Ureter (tissue), 1 donor: Measurements from ENCODE around the gene CASKIN1. TPM values are rescaled to one million over a fixed set of nuclear protein-coding genes. Genes with fewer than 3 reads are reported as not detected.
A peak's percentile ranks its signal among the peaks of the same experiment; 100 is the strongest.

Experiments used
- DNase-seq: peaks from one replicate; pipeline ENCODE4 v3.0.0-alpha.2; 2020; ENCODE audit warnings: low spot score
- total RNA-seq: library from RNA; stranded (reverse); gene quantifications from one replicate; pipeline ENCODE4 v1.2.4, GENCODE V29; 2023
- donor health status: DM: yes; HTN: yes; CAD: no.

Gene CASKIN1
- total RNA-seq, 1 donor from 2014 or later = 0.05 TPM

DNA sequence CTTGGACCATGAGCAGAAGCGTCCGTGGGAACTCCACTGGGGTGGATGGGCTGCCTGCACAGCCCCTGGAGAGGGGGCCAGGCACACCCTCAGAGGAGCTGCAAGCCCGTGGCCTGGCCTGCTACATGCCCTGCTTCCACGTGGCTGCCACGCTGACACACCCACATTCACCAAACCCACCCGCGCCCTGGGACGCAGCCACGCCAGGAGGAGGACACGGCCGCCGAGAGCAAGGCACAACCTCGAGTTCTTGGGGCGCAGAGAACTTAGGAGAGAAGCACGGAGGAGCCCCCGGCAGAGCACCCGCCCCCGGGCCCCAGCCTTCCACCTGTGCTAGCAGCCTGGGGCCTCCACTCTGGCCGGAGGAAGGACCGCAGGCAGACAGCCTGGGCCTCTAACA is 18.8 kb downstream of the CASKIN1 start:
- no peak for DNase-seq

- DNase-seq = no peak
Observed at GRCh38 chr16:2177101-2177500, 19.3 kb downstream of the CASKIN1 start.

GRCh38 chr16:2176047-2176446 is 20.4 kb downstream of the CASKIN1 start:
- no peak for DNase-seq

- no peak for DNase-seq
Observed at GRCh38 chr16:2175454-2175853, 21.0 kb downstream of the CASKIN1 start.

- DNase-seq = no peak
Observed at GRCh38 chr16:2174396-2175131, 21.8 kb downstream of the CASKIN1 start.

DNA sequence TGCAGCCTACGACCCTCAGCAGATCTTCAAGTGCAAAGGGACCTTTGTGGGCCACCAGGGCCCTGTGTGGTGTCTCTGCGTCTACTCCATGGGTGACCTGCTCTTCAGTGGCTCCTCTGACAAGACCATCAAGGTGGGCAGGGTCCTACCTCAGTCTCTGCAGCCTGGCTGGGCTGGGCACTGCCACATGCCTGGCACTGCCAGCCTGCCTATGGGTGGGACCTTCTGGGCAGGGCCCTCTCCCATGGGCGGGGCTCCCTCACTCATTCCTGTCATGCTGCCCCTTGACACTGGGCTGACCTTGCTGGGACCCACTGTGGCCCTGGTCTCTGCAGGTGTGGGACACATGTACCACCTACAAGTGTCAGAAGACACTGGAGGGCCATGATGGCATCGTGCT is 22.5 kb downstream of the CASKIN1 start:
- no peak for DNase-seq

DNA sequence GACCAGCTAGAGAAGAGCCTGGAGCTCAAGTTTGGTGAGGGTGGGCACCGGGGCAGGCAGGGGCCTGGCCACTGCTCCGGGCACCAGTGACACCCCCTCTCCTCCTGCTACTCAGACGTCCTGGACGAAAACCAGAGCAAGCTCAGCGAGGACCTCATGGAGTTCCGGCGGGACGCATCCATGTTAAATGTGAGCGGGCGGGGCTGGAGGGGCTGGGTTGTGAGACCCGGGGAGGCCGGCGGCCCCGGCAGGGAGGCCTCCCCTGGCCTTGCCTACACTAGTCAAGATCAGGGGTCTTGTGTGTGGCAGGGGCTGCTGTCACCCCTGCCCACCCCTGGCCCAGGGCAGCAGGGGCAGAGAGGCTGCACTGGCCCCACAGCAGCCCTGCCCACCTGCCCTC is 23.0 kb downstream of the CASKIN1 start:
- DNase-seq = no peak

GRCh38 chr16:2172688-2173335 is 23.6 kb downstream of the CASKIN1 start:
- DNase-seq = no peak

DNA sequence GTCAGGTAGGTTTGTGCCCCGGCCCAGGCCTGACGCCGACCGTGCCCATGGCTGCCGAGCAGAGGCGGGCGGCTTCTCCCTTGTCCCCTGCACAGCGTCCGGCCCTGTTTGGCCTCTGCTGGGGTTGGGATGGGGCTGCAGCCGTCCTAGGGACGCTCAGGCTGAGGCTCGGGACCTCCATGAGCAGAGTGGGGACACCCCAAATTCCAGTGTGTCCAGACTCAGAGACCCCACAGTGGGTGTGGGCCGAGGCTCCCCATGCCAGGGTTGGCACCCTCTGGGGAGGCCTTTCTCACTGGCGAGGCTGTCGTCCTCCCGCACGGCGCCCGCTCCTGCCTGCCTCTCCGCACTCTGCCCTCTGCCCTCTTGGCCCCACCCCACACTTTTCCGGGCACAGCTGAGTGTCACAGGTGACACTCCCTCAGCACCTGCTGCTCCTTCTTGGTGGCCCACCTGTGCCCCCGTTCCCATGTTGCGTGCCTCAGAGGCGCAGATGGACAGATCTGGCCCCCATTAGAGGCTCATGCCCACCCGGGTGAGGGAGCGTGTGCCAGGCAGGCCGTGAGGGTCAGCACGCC is 24.7 kb downstream of the CASKIN1 start:
- DNase-seq = no peak

DNA sequence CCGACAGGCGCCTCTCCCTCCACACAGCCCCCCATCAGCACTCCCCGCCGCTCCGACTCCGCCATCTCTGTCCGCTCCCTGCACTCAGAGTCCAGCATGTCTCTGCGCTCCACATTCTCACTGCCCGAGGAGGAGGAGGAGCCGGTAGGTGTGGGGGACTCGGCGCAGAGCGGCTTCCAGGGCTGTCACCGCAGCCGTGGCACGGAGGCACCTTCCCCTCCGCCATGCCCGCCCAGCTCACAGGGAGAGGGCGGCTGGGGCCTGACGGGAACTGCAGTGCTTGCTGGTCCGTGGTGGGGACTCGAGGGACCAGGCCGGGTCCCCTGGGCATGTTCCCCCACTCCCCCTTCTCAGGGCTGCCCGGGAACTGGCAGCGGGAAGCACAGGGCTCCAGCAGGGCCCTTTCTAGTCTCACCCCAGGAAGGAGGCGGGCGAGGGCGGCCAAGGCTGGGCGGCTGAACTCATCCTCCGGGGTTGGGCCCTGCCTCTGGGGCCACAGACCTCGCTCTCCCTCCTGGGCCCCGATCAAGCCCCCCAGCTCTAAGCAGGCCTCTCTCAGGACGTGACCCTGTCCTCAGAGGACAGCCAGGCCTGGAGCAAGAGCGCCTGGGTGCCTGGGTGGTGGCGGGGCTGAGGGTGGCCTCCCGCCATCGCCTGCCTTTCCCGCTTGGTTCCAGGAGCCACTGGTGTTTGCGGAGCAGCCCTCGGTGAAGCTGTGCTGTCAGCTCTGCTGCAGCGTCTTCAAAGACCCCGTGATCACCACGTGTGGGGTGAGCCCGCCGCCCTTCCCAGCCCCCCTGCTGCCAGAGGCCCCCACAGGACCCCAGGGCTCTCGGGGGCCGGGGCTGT is 25.6 kb downstream of the CASKIN1 start:
- no peak for DNase-seq

DNA sequence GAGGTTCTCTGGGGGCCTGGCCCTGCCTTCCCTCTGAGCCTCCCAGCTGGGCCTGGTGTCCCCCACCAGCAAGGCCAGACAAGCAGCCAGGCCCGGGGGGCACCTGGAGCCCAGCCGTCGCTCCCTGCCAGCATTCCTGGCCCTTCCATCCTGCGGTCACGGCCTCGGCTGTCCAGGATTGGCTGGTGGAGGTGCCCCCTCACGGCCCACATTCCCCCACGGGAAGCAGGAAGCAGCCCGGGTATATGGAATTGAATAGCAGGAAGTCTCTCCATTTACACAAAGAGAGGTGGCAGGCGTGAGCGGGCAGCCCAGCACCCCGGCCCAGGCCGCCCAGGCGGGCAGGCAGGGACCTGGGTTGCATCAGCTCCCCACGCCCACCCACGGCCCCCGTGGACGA is 26.3 kb downstream of the CASKIN1 start:
- no peak for DNase-seq

GRCh38 chr16:2167068-2167638 is 29.3 kb downstream of the CASKIN1 start:
- DNase-seq = no peak

DNA sequence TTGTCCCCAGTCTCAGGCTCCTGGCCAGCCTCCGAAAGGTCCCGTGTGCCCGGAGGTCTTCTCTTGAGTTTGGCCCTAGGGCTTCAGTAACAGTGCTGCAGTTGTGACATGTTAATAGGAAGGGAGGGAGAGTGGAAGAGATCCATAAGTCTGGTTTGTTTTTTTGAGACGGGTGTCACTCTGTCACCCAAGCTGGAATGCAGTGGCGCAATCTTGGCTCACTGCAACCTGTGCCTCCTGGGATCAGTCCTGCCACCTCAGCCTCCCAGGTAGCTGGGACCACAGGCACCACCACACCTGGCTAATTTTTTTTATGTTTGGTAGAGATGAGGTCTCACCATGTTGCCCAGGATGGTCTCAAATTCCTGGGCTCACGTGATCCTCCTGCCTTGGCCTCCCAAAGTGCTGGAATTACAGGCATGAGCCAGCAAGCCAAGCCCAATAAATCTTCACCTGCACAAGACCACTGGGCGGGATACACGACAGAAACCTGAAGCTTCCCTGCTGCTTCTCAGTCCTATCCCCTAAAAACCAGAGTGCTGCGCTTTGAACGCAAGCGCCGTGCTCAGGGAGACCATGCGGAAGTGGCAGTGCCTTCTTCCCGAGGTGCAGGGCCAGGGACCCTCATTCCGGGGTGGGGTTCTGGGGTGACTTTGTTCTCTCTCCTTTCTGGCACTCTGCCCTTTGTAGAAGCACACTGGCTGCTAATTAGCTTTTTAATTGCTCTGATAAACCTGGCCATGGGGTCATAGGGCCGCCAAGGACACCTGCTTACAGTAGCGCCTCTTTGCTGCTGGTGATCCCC is 29.9 kb downstream of the CASKIN1 start:
- no peak for DNase-seq

DNA sequence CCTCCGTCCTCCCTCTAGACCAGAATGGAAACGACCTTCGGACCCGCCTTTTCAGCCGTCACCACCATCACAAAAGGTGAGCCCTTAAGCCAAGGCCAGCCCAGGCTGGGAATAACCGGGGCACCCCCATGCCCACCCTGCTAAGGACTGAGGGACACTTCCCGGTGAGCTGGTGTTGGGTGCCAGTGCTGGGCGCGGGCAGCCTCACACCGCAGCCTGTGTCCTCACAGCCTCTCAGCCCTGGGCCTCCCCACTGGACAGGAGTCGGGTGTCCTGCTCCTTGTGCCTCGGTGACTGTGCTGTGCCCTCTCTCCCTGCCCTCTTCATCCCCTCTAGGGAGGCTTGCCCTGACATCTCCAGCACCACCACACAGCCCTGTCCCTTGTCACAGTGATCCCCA is 30.5 kb downstream of the CASKIN1 start:
- no peak for DNase-seq

- DNase-seq = peak; percentile 89
Observed at GRCh38 chr16:2163211-2163881, 33.1 kb downstream of the CASKIN1 start.

- DNase-seq = no peak
Observed at GRCh38 chr16:2162676-2163118, 33.7 kb downstream of the CASKIN1 start.

GRCh38 chr16:2161911-2162310 is 34.5 kb downstream of the CASKIN1 start:
- DNase-seq = no peak

DNA sequence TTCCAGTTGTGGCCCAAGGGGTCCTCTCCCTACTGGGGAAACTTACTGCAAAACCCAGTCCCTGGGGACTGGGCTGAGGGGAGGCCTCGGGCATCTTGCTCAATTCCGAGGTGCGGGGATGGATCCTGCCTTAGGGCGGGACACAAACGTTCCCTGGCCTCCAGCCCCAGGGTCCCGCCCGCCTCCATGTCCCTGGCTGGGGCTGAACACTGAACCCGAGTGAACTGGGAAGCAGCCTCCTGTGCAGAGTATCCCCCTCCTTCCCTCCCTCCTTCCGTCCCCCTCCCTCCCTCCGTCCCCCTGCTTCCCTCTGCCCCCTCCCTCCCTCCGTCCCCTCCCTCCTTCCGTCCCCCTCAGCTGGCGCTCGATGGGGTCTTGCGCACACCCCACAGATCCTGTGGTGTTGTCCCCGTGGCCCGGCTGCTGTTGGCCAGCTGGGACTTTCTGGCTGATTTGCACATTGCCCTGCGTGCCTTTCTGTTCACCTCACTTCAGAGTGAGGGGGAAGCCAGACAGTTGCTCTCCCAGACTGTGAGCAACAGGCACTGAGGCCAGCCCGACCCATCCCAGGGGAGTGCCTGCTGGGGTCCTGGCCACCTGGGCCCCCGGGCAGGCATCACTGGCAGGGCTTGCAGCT is 35.4 kb downstream of the CASKIN1 start:
- no peak for DNase-seq

GRCh38 chr16:2159175-2159838 is 37.1 kb downstream of the CASKIN1 start:
- DNase-seq = no peak
